GM12878 (cell line): ENCODE results near the gene PACSIN3.

Experiments
- ATF3 ChIP-seq: IDR thresholded peaks from 2 replicates; pipeline ENCODE4 v1.6.1; 2011; ENCODE audit warnings: low read depth, mild to moderate bottlenecking, low read length, moderate library complexity, borderline replicate concordance; ENCODE audit errors: extremely low read depth
- CTCF ChIP-seq, 3 experiments: IDR thresholded peaks in 2 of 3; conservative IDR thresholded peaks in 1 of 3; 2 replicates each; pipeline ENCODE4 v1.5.1; 2011; ENCODE audit warnings: low read depth in 3 of 3, low read length in 3 of 3, mild to moderate bottlenecking in 3 of 3, control low read depth in 2 of 3, moderate library complexity in 2 of 3, inconsistent platforms in 1 of 3, mixed read lengths in 1 of 3; ENCODE audit not compliant: control insufficient read depth in 2 of 3, insufficient read depth in 1 of 3; ENCODE audit errors: extremely low read depth in 1 of 3
- GABPA ChIP-seq: IDR thresholded peaks from 2 replicates; pipeline ENCODE4 v1.6.1; 2014; ENCODE audit warnings: antibody characterized with exemption, low read depth, mild to moderate bottlenecking, inconsistent platforms
- POLR2A ChIP-seq: IDR thresholded peaks from 2 replicates; pipeline ENCODE4 v1.6.1; 2011; ENCODE audit warnings: low read depth, mild to moderate bottlenecking, low read length
- SREBF2 ChIP-seq: IDR thresholded peaks from 2 replicates; pipeline ENCODE4 v1.6.1; 2012; ENCODE audit warnings: mild to moderate bottlenecking, low read length

- TF ChIP-seq SREBF2 = no peak
- no peak for TF ChIP-seq CTCF (IDR thresholded peaks at IDR 0.05 in 2 of 3, conservative IDR thresholded peaks at IDR 0.05 in 1 of 3; ENCODE audit: control insufficient read depth in 2 of 3, extremely low read depth in 1 of 3, insufficient read depth in 1 of 3, low read depth in 3 of 3, low read length in 3 of 3)
- no peak for TF ChIP-seq ATF3
- no peak for TF ChIP-seq GABPA
- TF ChIP-seq POLR2A = no peak
Observed at GRCh38 chr11:47136921-47137320, 49.3 kb downstream of the PACSIN3 start.
